H1 (cell line): Measurements from ENCODE around the gene IPO9. TPM values are rescaled to one million over a fixed set of nuclear protein-coding genes. Genes with fewer than 3 reads are reported as not detected.

Experiments used
- BCL11A ChIP-seq, 2 experiments: IDR thresholded peaks; one replicate each; pipeline ENCODE4 v1.6.1; 2011; ENCODE audit warnings: low read depth in 2 of 2, low read length in 2 of 2, mild to moderate bottlenecking in 2 of 2
- NRF1 ChIP-seq: IDR thresholded peaks from 2 replicates; pipeline ENCODE4 v1.6.1; 2011; ENCODE audit warnings: mild to moderate bottlenecking, low read depth, low read length, improper control_type of control experiment
- polyA plus RNA-seq, 7 experiments: library from polyadenylated mRNA; depleted of rRNA in 3 of 7; stranded (reverse) in 5 of 7; unstranded in 2 of 7; fragments of >200 nt in 5 of 7; fragments of 200-250 nt in 2 of 7; gene quantifications; 1 replicate in 5 of 7; 2 replicates in 1 of 7; 4 replicates in 1 of 7; pipeline versions ENCODE4 v1.2.1 to v1.2.3, GENCODE V29; 2011 to 2013; ENCODE audit warnings: missing spikeins in 2 of 7, mixed read lengths in 2 of 7
- total RNA-seq: library from RNA; stranded (reverse); fragmentation: NEBNext Ultra II Directional; extraction: Animal tissue kit (Norgen Biotek cat#: 25700); gene quantifications from 2 replicates; pipeline ENCODE4 v1.2.1, GENCODE V29; 2021

Gene IPO9
- total and polyA plus RNA-seq, 2 of the 8 experiments (the other 6 are each of a cell fraction or from before 2014, with no cell fraction given) = 61.0 to 122 TPM

GRCh38 chr1:201800246-201800645 is 28.7 kb upstream of the IPO9 start (continued):
- no peak for TF ChIP-seq NRF1
- no peak for TF ChIP-seq BCL11A (IDR thresholded peaks at IDR 0.05; ENCODE audit: low read depth in 2 of 2, low read length in 2 of 2)
